K562 (cell line): ENCODE data around the gene IGF2BP1. TPM values are rescaled to one million over a fixed set of nuclear protein-coding genes. Genes with fewer than 3 reads are reported as not detected.

Experiments
- WHSC1 ChIP-seq: IDR thresholded peaks from one replicate; pipeline ENCODE4 v1.6.1; 2012; ENCODE audit warnings: low read length, control low read depth, inconsistent platforms
- polyA plus RNA-seq, 8 experiments: library from polyadenylated mRNA; depleted of rRNA in 4 of 8; stranded (reverse) in 5 of 8; unstranded in 3 of 8; fragments of >200 nt; fragmentation: Nextera tagmentation in 2 of 8; fragmentation: Illumina TruSeq in 1 of 8; extraction: Ambion mirVana in 2 of 8; extraction: Trizol in 1 of 8; gene quantifications; 2 replicates each; pipeline versions ENCODE4 v1.2.1 to v1.2.3, GENCODE V29; 2011 to 2014; ENCODE audit warnings: inconsistent platforms in 1 of 8, missing spikeins in 1 of 8
- total RNA-seq, 7 experiments: library from RNA; depleted of rRNA in 6 of 7; stranded (reverse); fragments of >200 nt in 6 of 7; fragmentation: Illumina TruSeq in 2 of 7; extraction: Trizol in 2 of 7; gene quantifications; 2 replicates each; pipeline versions ENCODE4 v1.2.1 to v1.2.3, GENCODE V29; 2011 to 2021; ENCODE audit warnings: low replicate concordance in 1 of 7
- TF ChIP-seq, protein P1 (sequence below), 2 experiments: fragments of 450-650 bp in 1 of 2; sonication (generic) in 1 of 2; formaldehyde crosslinking in 1 of 2; IDR thresholded peaks; 2 replicates each; pipeline versions ENCODE4 v1.7.1 to v1.9.0; 2016 to 2022; ENCODE audit warnings: inconsistent platforms in 1 of 2, mild to moderate bottlenecking in 1 of 2, missing genetic modification reagents in 1 of 2

IGF2BP1 gene
- total and polyA plus RNA-seq, 9 of the 15 experiments (the other 6 are each of a cell fraction or from before 2014, with no cell fraction given) = 13.0 to 318 (median 53.6) TPM

DNA sequence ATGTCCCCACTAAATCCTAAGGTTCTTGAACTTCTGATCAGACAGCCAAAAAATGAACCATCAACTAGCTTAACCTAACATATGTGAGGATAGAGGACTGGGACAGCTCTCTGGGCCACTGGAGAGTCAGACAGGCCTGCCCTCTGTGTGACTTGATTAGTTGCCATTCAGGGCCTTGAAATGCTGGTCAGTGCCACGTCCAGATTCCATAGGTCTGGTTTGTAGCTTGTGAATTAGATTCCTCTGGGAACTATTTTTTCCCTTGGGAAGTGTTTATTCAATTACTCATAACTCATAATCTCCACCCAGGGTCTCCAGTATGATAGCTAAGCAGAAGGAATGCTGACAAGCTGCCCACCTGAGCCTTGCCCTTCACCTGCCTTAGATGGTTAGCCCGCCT, 48.2 kb downstream of the IGF2BP1 start (continued):
- TF ChIP-seq, protein P1, sequence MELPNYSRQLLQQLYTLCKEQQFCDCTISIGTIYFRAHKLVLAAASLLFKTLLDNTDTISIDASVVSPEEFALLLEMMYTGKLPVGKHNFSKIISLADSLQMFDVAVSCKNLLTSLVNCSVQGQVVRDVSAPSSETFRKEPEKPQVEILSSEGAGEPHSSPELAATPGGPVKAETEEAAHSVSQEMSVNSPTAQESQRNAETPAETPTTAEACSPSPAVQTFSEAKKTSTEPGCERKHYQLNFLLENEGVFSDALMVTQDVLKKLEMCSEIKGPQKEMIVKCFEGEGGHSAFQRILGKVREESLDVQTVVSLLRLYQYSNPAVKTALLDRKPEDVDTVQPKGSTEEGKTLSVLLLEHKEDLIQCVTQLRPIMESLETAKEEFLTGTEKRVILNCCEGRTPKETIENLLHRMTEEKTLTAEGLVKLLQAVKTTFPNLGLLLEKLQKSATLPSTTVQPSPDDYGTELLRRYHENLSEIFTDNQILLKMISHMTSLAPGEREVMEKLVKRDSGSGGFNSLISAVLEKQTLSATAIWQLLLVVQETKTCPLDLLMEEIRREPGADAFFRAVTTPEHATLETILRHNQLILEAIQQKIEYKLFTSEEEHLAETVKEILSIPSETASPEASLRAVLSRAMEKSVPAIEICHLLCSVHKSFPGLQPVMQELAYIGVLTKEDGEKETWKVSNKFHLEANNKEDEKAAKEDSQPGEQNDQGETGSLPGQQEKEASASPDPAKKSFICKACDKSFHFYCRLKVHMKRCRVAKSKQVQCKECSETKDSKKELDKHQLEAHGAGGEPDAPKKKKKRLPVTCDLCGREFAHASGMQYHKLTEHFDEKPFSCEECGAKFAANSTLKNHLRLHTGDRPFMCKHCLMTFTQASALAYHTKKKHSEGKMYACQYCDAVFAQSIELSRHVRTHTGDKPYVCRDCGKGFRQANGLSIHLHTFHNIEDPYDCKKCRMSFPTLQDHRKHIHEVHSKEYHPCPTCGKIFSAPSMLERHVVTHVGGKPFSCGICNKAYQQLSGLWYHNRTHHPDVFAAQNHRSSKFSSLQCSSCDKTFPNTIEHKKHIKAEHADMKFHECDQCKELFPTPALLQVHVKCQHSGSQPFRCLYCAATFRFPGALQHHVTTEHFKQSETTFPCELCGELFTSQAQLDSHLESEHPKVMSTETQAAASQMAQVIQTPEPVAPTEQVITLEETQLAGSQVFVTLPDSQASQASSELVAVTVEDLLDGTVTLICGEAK (IDR thresholded peaks at IDR 0.05) = no peak
- TF ChIP-seq, protein P1 (CRISPR knock-in tag; IDR thresholded peaks at IDR 0.05) = no peak
- no peak for TF ChIP-seq WHSC1
